Panc1 (cell line): ENCODE data around the gene EP400. TPM values are rescaled to one million over a fixed set of nuclear protein-coding genes. Genes with fewer than 3 reads are reported as not detected.

Experiments
- ATAC-seq: fragments of 200-7000 bp; cut with Tn5 transposase; 2 replicates; pipeline ENCODE4 v1.9.1; 2020; ENCODE audit warnings: mild to moderate bottlenecking, moderate library complexity
- BruUV-seq: library from RNA; stranded (reverse); fragments of 400-500 nt; replicated peaks from 2 replicates; lab custom pipeline; 2021; lab: Mats Ljungman, UMichigan
- CTCF ChIA-PET: fragments of 300-600 bp; sonication (Branson Sonifier 250); formaldehyde crosslinking; loops from one replicate; lab custom pipeline; 2022; ENCODE audit warnings: antibody characterized with exemption; lab: Charles Lee
- POLR2A ChIA-PET: fragments of 300-600 bp; sonication (Branson Sonifier 250); formaldehyde crosslinking; loops from one replicate; lab custom pipeline; 2022; ENCODE audit warnings: antibody characterized with exemption; lab: Charles Lee
- DNase-seq: peaks from one replicate; pipeline ENCODE4 v3.0.0-alpha.2; 2010; ENCODE audit warnings: low read depth, low spot score
- H3K27ac ChIP-seq: 2 replicates; pipeline ENCODE4 v1.5.1; 2011; ENCODE audit warnings: mild to moderate bottlenecking, low read length, inconsistent platforms
- H3K27me3 ChIP-seq: fragments of 200-500 bp; sonication (Bioruptor generic); 2 replicates; pipeline ENCODE4 v1.6.0; 2014; ENCODE audit warnings: low read length, inconsistent platforms; ENCODE audit not compliant: control insufficient read depth, insufficient read depth
- H3K36me3 ChIP-seq: fragments of 200-500 bp; sonication (Bioruptor generic); 2 replicates; pipeline ENCODE4 v1.5.1; 2014; ENCODE audit warnings: inconsistent platforms, mild to moderate bottlenecking, low read length, moderate library complexity; ENCODE audit not compliant: control insufficient read depth, insufficient read depth
- H3K4me1 ChIP-seq: 2 replicates; pipeline ENCODE4 v1.5.1; 2011; ENCODE audit warnings: inconsistent platforms, mild to moderate bottlenecking, low read length, moderate library complexity; ENCODE audit not compliant: control insufficient read depth, insufficient read depth
- H3K4me3 ChIP-seq, 2 experiments: 2 replicates each; pipeline ENCODE4 v1.5.1; 2011 to 2012; ENCODE audit warnings: low read depth in 2 of 2, low read length in 2 of 2, mild to moderate bottlenecking in 2 of 2, inconsistent platforms in 1 of 2, moderate library complexity in 1 of 2
- H3K9me3 ChIP-seq: fragments of 200-500 bp; sonication (Bioruptor generic); 2 replicates; pipeline ENCODE4 v1.5.1; 2014; ENCODE audit warnings: low read depth, mild to moderate bottlenecking, inconsistent platforms, low read length, moderate library complexity; ENCODE audit not compliant: control insufficient read depth, insufficient read depth
- CTCF ChIP-seq: fragments of 450-650 bp; IDR thresholded peaks from 2 replicates; pipeline ENCODE4 v1.5.1; 2017; ENCODE audit warnings: mild to moderate bottlenecking
- POLR2AphosphoS5 ChIP-seq: IDR thresholded peaks from 2 replicates; pipeline ENCODE4 v1.6.1; 2012; ENCODE audit warnings: mild to moderate bottlenecking, low read depth, low read length, moderate library complexity
- REST ChIP-seq, 2 experiments: IDR thresholded peaks; 2 replicates each; pipeline ENCODE4 v1.6.1; 2011 to 2012; ENCODE audit warnings: low read depth in 2 of 2, control low read depth in 1 of 2, low read length in 1 of 2, mild to moderate bottlenecking in 1 of 2, moderate library complexity in 1 of 2; ENCODE audit not compliant: insufficient read depth in 1 of 2
- SIN3A ChIP-seq: IDR thresholded peaks from 2 replicates; pipeline ENCODE4 v1.6.1; 2012; ENCODE audit warnings: low read depth, mild to moderate bottlenecking, low read length, moderate library complexity, borderline replicate concordance; ENCODE audit not compliant: insufficient read depth
- TCF7L2 ChIP-seq: IDR thresholded peaks from 2 replicates; pipeline ENCODE4 v1.6.1; 2011; ENCODE audit warnings: mild to moderate bottlenecking, low read depth, low read length, inconsistent platforms
- in situ Hi-C: cut with HindIII; loops from 2 replicates; pipeline ENCODE4 v1.10.0; 2016; ENCODE audit warnings: low sequenced_read_pairs, low pct_unique_long_range_greater_than_20kb
- intact Hi-C: fragments of 100-400 bp; cut with micrococcal nuclease; formaldehyde crosslinking; loops from one replicate; pipeline ENCODE4 v1.10.0; 2022; ENCODE audit not compliant: unreplicated experiment
- total RNA-seq: library from RNA; stranded (reverse); gene quantifications from one replicate; pipeline ENCODE4 v1.2.1, GENCODE V29; 2021; ENCODE audit not compliant: unreplicated experiment

EP400 gene
- total RNA-seq, 1 experiment from 2014 or later, result 59.4 TPM

DNA sequence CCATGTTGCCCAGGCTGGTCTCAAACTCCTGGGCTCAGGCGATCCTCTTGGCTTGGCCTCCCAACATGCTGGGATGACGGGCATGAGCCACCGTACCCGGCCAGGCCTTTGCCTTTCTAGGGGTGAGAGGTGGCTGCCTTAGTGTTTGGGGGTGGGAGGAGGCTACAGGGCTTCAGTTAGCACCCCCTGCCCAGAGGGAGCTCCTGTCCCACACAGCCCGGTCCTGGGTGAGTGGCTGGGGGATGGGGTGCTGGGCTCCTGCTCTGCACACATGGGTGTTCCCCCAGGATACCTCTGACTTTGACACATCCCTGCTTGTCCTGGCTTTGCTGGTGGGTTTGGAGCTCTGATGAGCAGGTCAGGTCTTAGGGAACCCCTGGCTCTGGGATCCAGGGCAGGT is 45.4 kb upstream of the EP400 start:
- Histone ChIP-seq H3K9me3 (no peaks in the 10 kb centered on the region), H3K4me1 (no peaks in the 10 kb centered on the region; the same call in 1 of the 2 replicates), H3K27ac (no peak overlapping the region), H3K27me3 (no peaks in the 10 kb centered on the region), H3K4me3 (no peak overlapping the region), H3K36me3 (no peaks in the 10 kb centered on the region)
- TF ChIP-seq SIN3A (no peak), REST (IDR thresholded peaks at IDR 0.05; ENCODE audit: insufficient read depth in 1 of 2, low read depth in 2 of 2, low read length in 1 of 2) (no peak), CTCF (no peak), TCF7L2 (no peak), POLR2AphosphoS5 (no peak)
- CTCF ChIA-PET, result no interaction called here
- POLR2A ChIA-PET, result no interaction called here
- DNase-seq (no peak), ATAC-seq (no peak)
- no TSS peak for BruUV-seq
- in situ Hi-C loops (no loop called here), intact Hi-C loops (no loop called here)

GRCh38 chr12:131905081-131905629 is 44.6 kb upstream of the EP400 start:
- no peak overlapping the region for H3K4me3 ChIP-seq
- H3K27ac ChIP-seq, result no peak overlapping the region
- no peak for ATAC-seq
- H3K27me3 ChIP-seq, result no peaks in the 10 kb centered on the region
- no peak for DNase-seq
- intact Hi-C loops, result no loop called here
- POLR2A ChIA-PET, result no interaction called here
- no peaks in the 10 kb centered on the region; the same call in 1 of the 2 replicates for H3K4me1 ChIP-seq
- TF ChIP-seq TCF7L2, result no peak
- no peak for TF ChIP-seq SIN3A
- TF ChIP-seq REST (IDR thresholded peaks at IDR 0.05; ENCODE audit: insufficient read depth in 1 of 2, low read depth in 2 of 2, low read length in 1 of 2), result no peak
- no peak for TF ChIP-seq POLR2AphosphoS5
- no peak for TF ChIP-seq CTCF
- no peaks in the 10 kb centered on the region for H3K36me3 ChIP-seq
- H3K9me3 ChIP-seq, result no peaks in the 10 kb centered on the region
- no TSS peak for BruUV-seq
- CTCF ChIA-PET, result no interaction called here
- in situ Hi-C loops, result no loop called here
